Thymus (tissue), 11 donors: ENCODE measurements around the gene WDR1. TPM values are rescaled to one million over a fixed set of nuclear protein-coding genes. Genes with fewer than 3 reads are reported as not detected.

Experiments
- DNase-seq, 9 donors: peaks; one replicate each; pipeline ENCODE4 v3.0.0-alpha.2; 2013; ENCODE audit warnings: low spot score in 9 of 9, low read depth in 6 of 9, missing footprints in 1 of 9
- H3K27ac ChIP-seq, 2 donors: one replicate each; pipeline ENCODE4 v1.5.1; 2013; ENCODE audit warnings: control low read depth in 1 of 2, low read depth in 1 of 2, low read length in 1 of 2, mild to moderate bottlenecking in 1 of 2, moderate library complexity in 1 of 2
- H3K27me3 ChIP-seq, 2 donors: one replicate each; pipeline ENCODE4 v1.5.1; 2013; ENCODE audit warnings: low read length in 1 of 2; ENCODE audit not compliant: control insufficient read depth in 2 of 2, insufficient read depth in 1 of 2
- H3K36me3 ChIP-seq, 2 donors: one replicate each; pipeline ENCODE4 v1.5.1; 2013; ENCODE audit warnings: low read length in 1 of 2, mild to moderate bottlenecking in 1 of 2, moderate library complexity in 1 of 2; ENCODE audit not compliant: control insufficient read depth in 2 of 2, insufficient read depth in 2 of 2
- H3K4me1 ChIP-seq, 2 donors: one replicate each; pipeline ENCODE4 v1.5.1; 2013; ENCODE audit warnings: low read length in 2 of 2; ENCODE audit not compliant: control insufficient read depth in 2 of 2, insufficient read depth in 2 of 2
- H3K4me3 ChIP-seq, 2 donors: one replicate each; pipeline ENCODE4 v1.5.1; 2013; ENCODE audit warnings: low read length in 2 of 2, control low read depth in 1 of 2, mild to moderate bottlenecking in 1 of 2
- H3K9me3 ChIP-seq, 2 donors: one replicate each; pipeline ENCODE4 v1.5.1; 2013; ENCODE audit warnings: low read length in 1 of 2, mild to moderate bottlenecking in 1 of 2; ENCODE audit not compliant: control insufficient read depth in 2 of 2, insufficient read depth in 1 of 2
- WGBS: extraction: QIAGEN DNeasy Blood & Tissue Kit; methylation state at CpG from one replicate; pipeline ENCODE4 v1.1.7; 2013; 5-methylcytosine and 5-hydroxymethylcytosine counted together
- polyA plus RNA-seq: library from polyadenylated mRNA; stranded (reverse); fragments of 200-250 nt; gene quantifications from one replicate; pipeline ENCODE4 v1.2.3, GENCODE V29; 2013
- total RNA-seq: library from RNA; stranded (reverse); fragments of 120-200 nt; gene quantifications from one replicate; pipeline ENCODE4 v1.2.4, GENCODE V29; 2013
- donor health status: healthy.

Gene WDR1
- total and polyA plus RNA-seq, 2 donors: 141 to 166 TPM

GRCh38 chr4:10140866-10141759 lies 24.5 kb upstream of the WDR1 start:
- 93% methylated on average over 10 of the region's 10 CpGs for WGBS
- DNase-seq: no peak
- H3K27ac ChIP-seq: peak overlapping the region in 1 of 2 donors; percentile 41
- H3K4me1 ChIP-seq: peaks cover 0 to 6% of the 10 kb centered on the region in 2 donors
- H3K9me3 ChIP-seq: no peaks in the 10 kb centered on the region
- H3K36me3 ChIP-seq: no peaks in the 10 kb centered on the region
- H3K27me3 ChIP-seq: no peaks in the 10 kb centered on the region
- no peak overlapping the region for H3K4me3 ChIP-seq

- WGBS: 97% methylated on average over 2 of the region's 2 CpGs
- no peak for DNase-seq
Measured at GRCh38 chr4:10139518-10139917, 22.9 kb upstream of the WDR1 start.

GRCh38 chr4:10135260-10135659 lies 18.7 kb upstream of the WDR1 start:
- H3K4me1 ChIP-seq: no peaks in the 10 kb centered on the region
- H3K9me3 ChIP-seq: peaks cover 0 to 6% of the 10 kb centered on the region in 2 donors
- H3K36me3 ChIP-seq: no peaks in the 10 kb centered on the region
- no peaks in the 10 kb centered on the region for H3K27me3 ChIP-seq
- no peak overlapping the region for H3K4me3 ChIP-seq
- WGBS: 73% methylated on average over 3 of the region's 3 CpGs
- DNase-seq: no peak
- H3K27ac ChIP-seq: no peak overlapping the region

More at GRCh38 chr4:10139518-10139917, 22.9 kb upstream of the WDR1 start:
- Histone ChIP-seq H3K36me3 (no peaks in the 10 kb centered on the region), H3K27me3 (no peaks in the 10 kb centered on the region), H3K4me1 (peaks cover 0 to 6% of the 10 kb centered on the region in 2 donors), H3K27ac (no peak overlapping the region), H3K4me3 (no peak overlapping the region), H3K9me3 (peaks cover 0 to 2% of the 10 kb centered on the region in 2 donors)

- H3K27me3 ChIP-seq: no peaks in the 10 kb centered on the region
- H3K36me3 ChIP-seq: no peaks in the 10 kb centered on the region
- no peak for DNase-seq
- 96% methylated on average over 5 of the region's 5 CpGs for WGBS
- no peak overlapping the region for H3K27ac ChIP-seq
- H3K4me3 ChIP-seq: no peak overlapping the region
- peaks cover 0 to 6% of the 10 kb centered on the region in 2 donors for H3K9me3 ChIP-seq
- no peaks in the 10 kb centered on the region for H3K4me1 ChIP-seq
Measured at GRCh38 chr4:10134141-10134540, 17.5 kb upstream of the WDR1 start.

GRCh38 chr4:10131202-10131601 lies 14.6 kb upstream of the WDR1 start:
- H3K4me3 ChIP-seq: no peak overlapping the region
- H3K36me3 ChIP-seq: no peaks in the 10 kb centered on the region
- no peak overlapping the region for H3K27ac ChIP-seq
- H3K27me3 ChIP-seq: no peaks in the 10 kb centered on the region
- WGBS: 100% methylated on average over 10 of the region's 10 CpGs
- H3K4me1 ChIP-seq: no peaks in the 10 kb centered on the region
- peaks cover 0 to 6% of the 10 kb centered on the region in 2 donors for H3K9me3 ChIP-seq
- DNase-seq: no peak

GRCh38 chr4:10130178-10130888 lies 13.7 kb upstream of the WDR1 start:
- 77% methylated on average over 14 of the region's 14 CpGs for WGBS
- H3K4me1 ChIP-seq: no peaks in the 10 kb centered on the region
- H3K4me3 ChIP-seq: no peak overlapping the region
- no peak for DNase-seq
- no peaks in the 10 kb centered on the region for H3K36me3 ChIP-seq
- H3K27ac ChIP-seq: no peak overlapping the region
- peaks cover 0 to 6% of the 10 kb centered on the region in 2 donors for H3K9me3 ChIP-seq
- H3K27me3 ChIP-seq: no peaks in the 10 kb centered on the region

GRCh38 chr4:10129196-10130177 lies 12.9 kb upstream of the WDR1 start:
- 96% methylated on average over 13 of the region's 13 CpGs for WGBS
- no peak overlapping the region for H3K27ac ChIP-seq
- no peak overlapping the region for H3K4me3 ChIP-seq

GRCh38 chr4:10128761-10129160 lies 12.2 kb upstream of the WDR1 start:
- 69% methylated on average over 2 of the region's 2 CpGs for WGBS
- H3K27me3 ChIP-seq: no peaks in the 10 kb centered on the region
- H3K27ac ChIP-seq: no peak overlapping the region
- no peaks in the 10 kb centered on the region for H3K36me3 ChIP-seq
- no peak for DNase-seq
- H3K4me1 ChIP-seq: peaks cover 10 to 12% of the 10 kb centered on the region in 2 donors
- no peak overlapping the region for H3K4me3 ChIP-seq
- no peaks in the 10 kb centered on the region for H3K9me3 ChIP-seq

More at GRCh38 chr4:10129196-10130177, 12.9 kb upstream of the WDR1 start:
- H3K9me3 ChIP-seq: peaks cover 0 to 4% of the 10 kb centered on the region in 2 donors
- H3K27me3 ChIP-seq: no peaks in the 10 kb centered on the region
- DNase-seq: no peak
- H3K36me3 ChIP-seq: no peaks in the 10 kb centered on the region
- peaks cover 3 to 4% of the 10 kb centered on the region in 2 donors for H3K4me1 ChIP-seq
